Breast epithelium (tissue), 4 donors: ENCODE results near the gene PGM5. TPM values are rescaled to one million over a fixed set of nuclear protein-coding genes. Genes with fewer than 3 reads are reported as not detected.

Source experiments
- DNase-seq, 2 donors: peaks; one replicate each; pipeline ENCODE4 v3.0.0-alpha.2; 2019; ENCODE audit warnings: low spot score in 2 of 2
- H3K27ac ChIP-seq, 2 donors: fragments of 200-600 bp; sonication (generic) in 1 of 2; one replicate each; pipeline ENCODE4 v1.5.1; 2016 to 2019; ENCODE audit warnings: mild to moderate bottlenecking in 1 of 2
- H3K27me3 ChIP-seq, 2 donors: fragments of 200-600 bp; sonication (generic) in 1 of 2; one replicate each; pipeline versions ENCODE4 v1.5.1 to v1.6.0; 2017 to 2019; ENCODE audit warnings: control low read depth in 1 of 2, mild to moderate bottlenecking in 1 of 2
- H3K36me3 ChIP-seq: fragments of 200-600 bp; one replicate; pipeline ENCODE4 v1.5.1; 2019
- H3K4me1 ChIP-seq, 2 donors: fragments of 200-600 bp; sonication (generic); one replicate each; pipeline ENCODE4 v1.5.1; 2016 to 2019; ENCODE audit warnings: control low read depth in 1 of 2
- H3K4me3 ChIP-seq, 3 donors: fragments of 200-600 bp; sonication (generic); 1 replicate in 2 of 3; 2 replicates in 1 of 3; pipeline ENCODE4 v1.5.1; 2016 to 2019; ENCODE audit warnings: mild to moderate bottlenecking in 3 of 3, moderate library complexity in 2 of 3
- H3K9me3 ChIP-seq, 2 donors: fragments of 200-600 bp; sonication (generic) in 1 of 2; one replicate each; pipeline ENCODE4 v1.5.1; 2016 to 2019; ENCODE audit warnings: control low read depth in 1 of 2
- POLR2A ChIP-seq: fragments of 450-650 bp; IDR thresholded peaks from one replicate; pipeline ENCODE4 v1.6.1; 2016; ENCODE audit warnings: antibody characterized with exemption, mild to moderate bottlenecking, moderate library complexity
- POLR2AphosphoS5 ChIP-seq, 3 donors: sonication (generic); formaldehyde crosslinking; IDR thresholded peaks; one replicate each; pipeline ENCODE4 v1.6.1; 2017; ENCODE audit warnings: antibody characterized with exemption in 3 of 3
- intact Hi-C: fragments of 100-400 bp; cut with DNase I; formaldehyde crosslinking; loops from one replicate; pipeline ENCODE4 v1.15.1; 2023; ENCODE audit warnings: low total_unique reads
- total RNA-seq, 3 donors: library from RNA; depleted of rRNA; stranded (reverse); fragments of >200 nt; gene quantifications; one replicate each; pipeline ENCODE4 v1.1.0, GENCODE V29; 2016
- TF ChIP-seq, protein P1 (sequence below), 3 donors: fragments of 450-650 bp; IDR thresholded peaks; one replicate each; pipeline ENCODE4 v1.5.1; 2016 to 2017; ENCODE audit warnings: antibody characterized with exemption in 3 of 3, mild to moderate bottlenecking in 3 of 3, moderate library complexity in 3 of 3

PGM5 gene
- total RNA-seq, 3 donors from 2014 or later: 11.6 to 30.8 (median 22.2) TPM

DNA sequence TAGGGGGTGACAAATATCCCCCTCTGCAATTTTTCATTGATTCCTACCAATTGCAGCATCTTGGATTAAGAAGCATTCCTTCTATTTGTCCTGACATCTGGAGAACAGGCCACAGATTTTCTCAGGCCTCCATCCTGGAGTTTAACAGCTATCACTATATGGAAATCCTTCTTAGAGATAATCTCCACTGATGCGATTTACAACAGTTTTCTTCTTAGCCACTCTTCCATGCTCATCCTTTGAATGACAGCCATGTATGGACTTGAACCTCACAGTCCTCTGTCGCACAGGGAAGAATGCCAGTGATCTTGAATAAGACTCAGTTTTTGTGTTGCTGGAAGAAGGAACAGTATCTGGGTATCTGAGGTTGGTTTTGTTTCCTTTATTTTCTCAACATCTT is 73.2 kb downstream of the PGM5 start:
- Histone ChIP-seq H3K36me3 (no peaks in the 10 kb centered on the region), H3K27ac (no peak overlapping the region)

DNA sequence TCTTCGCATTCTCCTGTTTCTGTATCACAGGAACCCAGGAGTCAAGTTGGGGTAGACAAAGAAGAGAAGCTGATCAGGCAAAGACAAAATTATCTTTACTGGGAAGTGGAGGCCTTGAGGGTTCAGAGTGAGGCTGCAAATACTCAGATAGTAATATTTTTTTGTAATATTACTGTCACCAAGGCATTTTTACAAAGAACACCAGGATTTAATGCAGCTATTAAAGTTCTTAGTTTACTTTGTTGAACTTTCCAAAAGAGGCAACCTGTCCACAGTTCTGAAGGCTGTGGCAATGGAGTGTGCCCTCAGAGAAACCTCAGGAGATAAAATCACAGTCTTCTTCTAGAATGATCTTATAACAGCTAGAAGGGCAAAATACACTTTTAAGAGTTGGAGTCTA is 74.9 kb downstream of the PGM5 start:
- Histone ChIP-seq H3K4me3 (no peak overlapping the region), H3K9me3 (no peaks in the 10 kb centered on the region), H3K27ac (no peak overlapping the region), H3K36me3 (no peaks in the 10 kb centered on the region), H3K4me1 (no peaks in the 10 kb centered on the region), H3K27me3 (no peaks in the 10 kb centered on the region)
- TF ChIP-seq, protein P1, sequence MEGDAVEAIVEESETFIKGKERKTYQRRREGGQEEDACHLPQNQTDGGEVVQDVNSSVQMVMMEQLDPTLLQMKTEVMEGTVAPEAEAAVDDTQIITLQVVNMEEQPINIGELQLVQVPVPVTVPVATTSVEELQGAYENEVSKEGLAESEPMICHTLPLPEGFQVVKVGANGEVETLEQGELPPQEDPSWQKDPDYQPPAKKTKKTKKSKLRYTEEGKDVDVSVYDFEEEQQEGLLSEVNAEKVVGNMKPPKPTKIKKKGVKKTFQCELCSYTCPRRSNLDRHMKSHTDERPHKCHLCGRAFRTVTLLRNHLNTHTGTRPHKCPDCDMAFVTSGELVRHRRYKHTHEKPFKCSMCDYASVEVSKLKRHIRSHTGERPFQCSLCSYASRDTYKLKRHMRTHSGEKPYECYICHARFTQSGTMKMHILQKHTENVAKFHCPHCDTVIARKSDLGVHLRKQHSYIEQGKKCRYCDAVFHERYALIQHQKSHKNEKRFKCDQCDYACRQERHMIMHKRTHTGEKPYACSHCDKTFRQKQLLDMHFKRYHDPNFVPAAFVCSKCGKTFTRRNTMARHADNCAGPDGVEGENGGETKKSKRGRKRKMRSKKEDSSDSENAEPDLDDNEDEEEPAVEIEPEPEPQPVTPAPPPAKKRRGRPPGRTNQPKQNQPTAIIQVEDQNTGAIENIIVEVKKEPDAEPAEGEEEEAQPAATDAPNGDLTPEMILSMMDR (IDR thresholded peaks at IDR 0.05): no peak
- TF ChIP-seq POLR2A (no peak), POLR2AphosphoS5 (IDR thresholded peaks at IDR 0.05) (no peak)
- DNase-seq: no peak
- intact Hi-C loops: no loop called here

More for the DNA sequence above, 73.2 kb downstream of the PGM5 start:
- intact Hi-C loops: no loop called here
- Histone ChIP-seq H3K27me3 (no peaks in the 10 kb centered on the region), H3K4me1 (no peaks in the 10 kb centered on the region), H3K4me3 (no peak overlapping the region), H3K9me3 (no peaks in the 10 kb centered on the region)
- DNase-seq: no peak
- TF ChIP-seq POLR2A: no peak
- no peak for TF ChIP-seq POLR2AphosphoS5 (IDR thresholded peaks at IDR 0.05)

DNA sequence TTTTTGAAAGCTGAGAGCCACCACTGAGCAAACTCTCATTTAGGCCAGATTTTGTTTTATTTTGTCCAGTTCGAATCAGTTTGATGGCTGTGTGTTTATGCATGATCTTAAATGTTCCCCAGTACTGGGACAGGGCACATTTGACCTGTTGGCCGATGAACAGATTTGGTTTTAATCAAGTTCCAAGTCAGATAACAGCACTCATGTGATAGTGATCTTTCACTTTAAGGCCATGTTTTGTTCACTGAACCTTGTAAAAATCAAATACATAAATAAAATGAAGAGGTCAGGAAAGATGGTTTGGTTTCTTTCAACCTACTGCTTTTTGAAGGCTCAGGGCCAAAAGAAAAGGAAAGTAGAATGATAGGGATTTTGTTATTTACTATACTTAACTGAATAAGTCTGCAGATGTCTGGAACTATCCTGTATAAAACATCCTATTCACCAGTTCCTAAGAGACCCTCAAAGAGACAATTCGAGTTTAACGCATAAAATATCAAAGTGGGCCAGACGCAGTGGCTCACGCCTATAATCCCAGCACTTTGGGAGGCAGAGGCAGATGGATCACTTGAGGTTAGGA is 77.2 kb downstream of the PGM5 start:
- H3K27me3 ChIP-seq: no peaks in the 10 kb centered on the region
- no peaks in the 10 kb centered on the region for H3K36me3 ChIP-seq
- TF ChIP-seq, protein P1 (IDR thresholded peaks at IDR 0.05): no peak
- TF ChIP-seq POLR2AphosphoS5 (IDR thresholded peaks at IDR 0.05) (no peak), POLR2A (no peak)
- no peaks in the 10 kb centered on the region for H3K4me1 ChIP-seq
- H3K9me3 ChIP-seq: no peaks in the 10 kb centered on the region
- intact Hi-C loops: no loop called here
- no peak overlapping the region for H3K4me3 ChIP-seq
- no peak overlapping the region for H3K27ac ChIP-seq
- no peak for DNase-seq

GRCh38 chr9:68437785-68438184 is 81.4 kb downstream of the PGM5 start:
- no peak overlapping the region for H3K4me3 ChIP-seq
- H3K9me3 ChIP-seq: peaks cover 0 to 7% of the 10 kb centered on the region in 2 donors
- H3K36me3 ChIP-seq: no peaks in the 10 kb centered on the region
- H3K27me3 ChIP-seq: no peaks in the 10 kb centered on the region
- TF ChIP-seq POLR2AphosphoS5 (IDR thresholded peaks at IDR 0.05): no peak
- no peak for TF ChIP-seq POLR2A
- TF ChIP-seq, protein P1 (IDR thresholded peaks at IDR 0.05): no peak
- no peaks in the 10 kb centered on the region for H3K4me1 ChIP-seq
- intact Hi-C loops: no loop called here
- no peak overlapping the region for H3K27ac ChIP-seq
- DNase-seq: no peak

- intact Hi-C loops: no loop called here
- H3K27ac ChIP-seq: no peak overlapping the region
- no peaks in the 10 kb centered on the region for H3K27me3 ChIP-seq
- no peak overlapping the region for H3K4me3 ChIP-seq
- H3K36me3 ChIP-seq: no peaks in the 10 kb centered on the region
- H3K9me3 ChIP-seq: peaks cover 0 to 7% of the 10 kb centered on the region in 2 donors
- TF ChIP-seq, protein P1 (IDR thresholded peaks at IDR 0.05): no peak
- no peak for TF ChIP-seq POLR2AphosphoS5 (IDR thresholded peaks at IDR 0.05)
- TF ChIP-seq POLR2A: no peak
- H3K4me1 ChIP-seq: no peaks in the 10 kb centered on the region
- DNase-seq: no peak
Measured at GRCh38 chr9:68443624-68444023, 87.2 kb downstream of the PGM5 start.
